T-helper 1 cell treated with Interleukin-12 subunit alpha and Interleukin-12 subunit beta and Interleukin-4 antibody, amounts not matched to agents 30 μg/mL and 1 μg/mL, for 36 hours (primary cell): ENCODE data around the gene FBXW4.

Source experiments
- H3K27ac Mint-ChIP-seq: one replicate; pipeline ENCODE4 v1.8.0; 2021; ENCODE audit warnings: mild to moderate bottlenecking, mixed read lengths
- H3K27me3 Mint-ChIP-seq: one replicate; pipeline ENCODE4 v1.8.0; 2021; ENCODE audit warnings: low read depth, mixed read lengths
- H3K36me3 Mint-ChIP-seq: one replicate; pipeline ENCODE4 v1.8.0; 2021; ENCODE audit warnings: low read depth, mixed read lengths
- H3K4me1 Mint-ChIP-seq: one replicate; pipeline ENCODE4 v1.8.0; 2021; ENCODE audit warnings: low read depth, mixed read lengths
- H3K4me3 Mint-ChIP-seq: one replicate; pipeline ENCODE4 v1.8.0; 2021; ENCODE audit warnings: mild to moderate bottlenecking, moderate library complexity, mixed read lengths
- H3K9me3 Mint-ChIP-seq: one replicate; pipeline ENCODE4 v1.8.0; 2021; ENCODE audit warnings: mixed read lengths

Gene FBXW4

DNA sequence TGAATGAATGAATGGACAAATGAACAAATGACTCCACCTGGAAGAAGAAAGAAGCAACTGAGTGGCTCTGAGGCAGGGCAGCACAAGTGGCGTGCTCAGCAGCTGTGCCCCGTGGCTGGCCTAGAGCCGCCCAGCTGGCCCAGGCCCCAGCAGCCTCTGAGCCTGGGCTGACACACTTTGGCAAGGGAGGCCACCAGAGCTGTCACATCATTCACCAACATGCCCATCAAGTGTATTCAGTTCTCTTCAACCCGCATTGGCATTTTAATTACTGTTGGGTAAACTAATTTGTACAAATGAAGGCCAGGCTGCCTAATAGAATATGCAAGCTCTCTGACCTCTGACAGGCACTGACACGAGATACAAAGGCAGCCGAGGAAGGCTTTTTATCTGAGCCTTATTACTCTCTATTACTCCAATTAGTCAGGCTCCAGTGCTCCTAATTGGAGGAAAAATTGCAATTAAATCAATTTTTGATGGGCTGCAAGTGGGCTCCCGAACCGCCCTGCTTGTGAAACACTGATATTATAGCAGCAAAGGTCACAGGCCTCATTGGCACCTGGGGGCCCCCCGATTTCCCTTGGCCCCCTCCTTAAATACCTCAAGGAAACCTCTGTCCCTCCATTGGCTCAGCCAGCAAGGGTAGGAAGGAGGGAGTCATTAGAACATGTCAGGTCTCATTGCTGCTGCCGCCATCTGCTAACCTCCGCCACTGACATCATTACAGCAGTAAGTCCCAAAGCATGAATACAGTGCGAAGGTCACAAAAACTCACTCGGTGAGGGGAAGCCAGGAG lies 64.9 kb downstream of the FBXW4 start:
- peaks cover 6% of the 10 kb centered on the region for H3K36me3 Mint-ChIP-seq
- no peak overlapping the region for H3K4me3 Mint-ChIP-seq
- H3K27me3 Mint-ChIP-seq, result no peaks in the 10 kb centered on the region
- H3K9me3 Mint-ChIP-seq, result no peaks in the 10 kb centered on the region
- peaks cover 2% of the 10 kb centered on the region for H3K4me1 Mint-ChIP-seq
- no peak overlapping the region for H3K27ac Mint-ChIP-seq

- H3K36me3 Mint-ChIP-seq, result peaks cover 19% of the 10 kb centered on the region
These were observed 69.1 kb downstream of the FBXW4 start for GRCh38 chr10:101625821-101626412.

DNA sequence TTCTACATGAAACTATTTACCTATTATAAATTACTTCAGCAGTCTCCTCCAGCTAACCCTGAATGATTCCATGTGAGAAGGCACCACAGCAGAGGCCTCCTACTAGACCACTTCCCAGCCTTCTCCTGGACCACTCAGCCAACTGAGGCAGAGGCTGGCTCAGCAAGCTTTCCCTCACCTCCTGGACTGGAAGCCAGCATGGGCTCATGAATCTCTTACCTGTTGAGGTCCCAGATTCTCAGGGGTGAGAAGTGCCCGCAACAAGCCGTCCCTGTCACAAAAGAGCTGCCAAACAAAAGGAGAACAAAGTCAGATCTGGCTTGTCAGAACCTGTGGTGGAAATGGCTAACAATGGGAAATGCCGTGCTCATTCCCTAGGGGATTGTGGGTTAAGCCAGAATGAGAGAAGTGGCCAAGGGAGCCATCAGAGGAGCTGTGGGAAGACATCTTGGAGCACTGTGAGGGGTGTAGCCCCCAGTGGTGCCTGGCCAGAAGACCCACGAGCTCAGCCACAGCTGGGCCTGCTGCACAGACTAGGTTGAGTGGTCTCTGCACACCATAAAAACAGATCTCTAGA lies 70.4 kb downstream of the FBXW4 start:
- Mint-ChIP-seq H3K27me3 (no peaks in the 10 kb centered on the region), H3K4me1 (peaks cover 2% of the 10 kb centered on the region), H3K36me3 (peaks cover 19% of the 10 kb centered on the region), H3K27ac (no peak overlapping the region), H3K4me3 (no peak overlapping the region), H3K9me3 (no peaks in the 10 kb centered on the region)

More at GRCh38 chr10:101625821-101626412, 69.1 kb downstream of the FBXW4 start:
- peaks cover 2% of the 10 kb centered on the region for H3K4me1 Mint-ChIP-seq
- H3K9me3 Mint-ChIP-seq, result no peaks in the 10 kb centered on the region
- H3K4me3 Mint-ChIP-seq, result no peak overlapping the region
- H3K27ac Mint-ChIP-seq, result no peak overlapping the region
- H3K27me3 Mint-ChIP-seq, result no peaks in the 10 kb centered on the region

DNA sequence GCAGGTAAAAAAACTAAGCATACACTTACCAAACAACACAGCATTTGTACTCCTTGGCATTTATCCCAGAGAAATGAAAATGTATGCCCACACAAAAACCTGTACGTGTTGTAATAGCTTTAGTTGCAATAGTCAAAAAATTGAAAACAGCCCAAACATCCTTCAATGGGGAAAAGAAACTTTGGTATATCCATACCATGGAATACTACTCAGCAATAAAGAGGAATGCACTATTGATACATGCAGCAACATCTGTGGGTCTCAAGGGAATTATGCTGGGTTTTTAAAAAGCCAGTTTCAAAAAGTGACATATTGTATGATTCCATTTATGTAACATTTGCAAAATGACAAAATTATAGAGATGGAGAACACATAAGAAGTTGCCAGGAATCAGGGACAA lies 71.4 kb downstream of the FBXW4 start:
- Mint-ChIP-seq H3K27me3 (no peaks in the 10 kb centered on the region), H3K9me3 (no peaks in the 10 kb centered on the region), H3K4me1 (peaks cover 2% of the 10 kb centered on the region), H3K36me3 (peaks cover 19% of the 10 kb centered on the region), H3K27ac (no peak overlapping the region), H3K4me3 (no peak overlapping the region)

- Mint-ChIP-seq H3K9me3 (no peaks in the 10 kb centered on the region), H3K27ac (no peak overlapping the region), H3K4me1 (no peaks in the 10 kb centered on the region), H3K4me3 (no peak overlapping the region), H3K27me3 (no peaks in the 10 kb centered on the region), H3K36me3 (peaks cover 20% of the 10 kb centered on the region)
These were observed 75.0 kb downstream of the FBXW4 start for GRCh38 chr10:101619983-101620382.

- H3K4me3 Mint-ChIP-seq, result no peak overlapping the region
- no peaks in the 10 kb centered on the region for H3K4me1 Mint-ChIP-seq
- H3K27ac Mint-ChIP-seq, result no peak overlapping the region
- no peaks in the 10 kb centered on the region for H3K27me3 Mint-ChIP-seq
- no peaks in the 10 kb centered on the region for H3K9me3 Mint-ChIP-seq
- H3K36me3 Mint-ChIP-seq, result peaks cover 20% of the 10 kb centered on the region
These were observed 76.1 kb downstream of the FBXW4 start for GRCh38 chr10:101618871-101619270.

DNA sequence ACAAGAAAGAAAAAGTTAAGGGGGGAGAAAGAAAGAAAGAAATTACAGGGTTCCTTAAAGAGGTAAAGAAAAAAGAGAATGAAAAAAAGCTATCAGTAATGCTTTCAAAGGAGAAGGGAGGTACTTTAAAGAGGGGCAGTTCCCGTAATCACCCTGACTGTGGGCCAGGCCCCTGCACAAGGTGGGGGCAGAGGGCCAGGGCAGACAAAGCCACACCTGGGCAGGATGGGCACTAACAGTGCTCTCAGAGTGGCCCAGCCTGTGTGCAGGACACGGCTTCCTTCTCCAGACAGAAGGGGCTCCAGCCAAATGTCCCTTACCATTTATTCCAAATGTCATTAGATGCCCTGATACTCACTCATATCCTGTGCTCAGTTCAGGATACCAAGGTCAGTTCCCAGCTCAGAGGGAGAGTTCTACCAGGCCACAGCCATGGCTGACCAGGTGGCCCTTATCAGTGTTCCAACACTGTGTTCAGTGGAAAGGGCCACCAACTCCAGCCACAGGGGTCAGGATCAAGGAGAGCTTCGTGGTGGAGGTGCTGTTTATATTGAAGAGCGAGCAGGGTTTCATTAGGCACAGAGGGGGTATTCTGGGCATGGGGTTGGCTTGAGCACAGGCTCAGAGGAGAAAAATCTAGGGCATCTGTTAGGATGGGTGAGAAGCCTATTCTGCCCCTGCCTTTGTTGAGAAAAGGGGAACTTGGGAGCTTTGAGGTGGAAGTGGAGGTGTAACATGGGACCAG lies 77.0 kb downstream of the FBXW4 start:
- Mint-ChIP-seq H3K4me3 (no peak overlapping the region), H3K27ac (peak overlapping the region; percentile 29), H3K27me3 (no peaks in the 10 kb centered on the region), H3K36me3 (peaks cover 16% of the 10 kb centered on the region), H3K9me3 (no peaks in the 10 kb centered on the region), H3K4me1 (no peaks in the 10 kb centered on the region)

- H3K27me3 Mint-ChIP-seq, result no peaks in the 10 kb centered on the region
- peaks cover 13% of the 10 kb centered on the region for H3K36me3 Mint-ChIP-seq
- H3K27ac Mint-ChIP-seq, result no peak overlapping the region
These were observed 77.7 kb downstream of the FBXW4 start for GRCh38 chr10:101617102-101617823.

DNA sequence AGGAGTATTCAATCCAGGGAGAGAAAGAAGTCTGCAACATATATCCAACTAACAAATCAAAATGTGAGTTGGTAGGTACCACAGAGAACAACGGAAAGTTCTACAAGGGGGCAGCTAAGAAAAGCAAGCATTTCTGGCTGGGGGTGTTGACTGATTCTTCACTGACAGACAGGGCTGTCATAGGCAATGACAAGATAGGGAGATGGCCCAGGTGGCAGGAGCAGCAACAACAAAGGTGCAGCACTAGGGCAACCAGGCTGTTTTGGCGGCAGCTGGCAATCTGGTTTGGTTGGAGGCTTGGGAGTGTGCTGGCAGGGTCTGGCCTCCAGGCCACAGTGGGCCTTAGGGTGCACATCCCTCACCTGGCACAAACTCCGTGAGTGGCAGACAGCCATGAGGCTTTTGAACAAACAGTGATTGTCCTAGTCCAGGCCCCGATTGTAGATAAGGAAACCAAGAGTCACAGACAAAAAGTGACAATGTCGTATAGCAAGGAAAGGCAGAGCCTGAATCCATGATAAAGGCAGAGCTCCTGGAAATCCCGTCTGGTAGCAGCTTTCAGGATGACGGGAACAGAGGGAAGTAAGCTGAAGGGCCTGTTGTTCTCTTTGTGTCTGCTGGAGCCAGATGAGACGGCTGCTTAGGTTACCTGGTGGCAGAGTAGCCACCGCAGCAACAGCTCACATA lies 78.4 kb downstream of the FBXW4 start:
- Mint-ChIP-seq H3K4me1 (peaks cover 3% of the 10 kb centered on the region), H3K27ac (no peak overlapping the region), H3K9me3 (no peaks in the 10 kb centered on the region), H3K36me3 (peaks cover 10% of the 10 kb centered on the region), H3K4me3 (no peak overlapping the region), H3K27me3 (no peaks in the 10 kb centered on the region)

More at GRCh38 chr10:101617102-101617823, 77.7 kb downstream of the FBXW4 start:
- no peaks in the 10 kb centered on the region for H3K4me1 Mint-ChIP-seq
- no peak overlapping the region for H3K4me3 Mint-ChIP-seq
- no peaks in the 10 kb centered on the region for H3K9me3 Mint-ChIP-seq

- H3K4me1 Mint-ChIP-seq, result peaks cover 7% of the 10 kb centered on the region
- no peaks in the 10 kb centered on the region for H3K27me3 Mint-ChIP-seq
- no peak overlapping the region for H3K27ac Mint-ChIP-seq
- H3K9me3 Mint-ChIP-seq, result no peaks in the 10 kb centered on the region
- H3K36me3 Mint-ChIP-seq, result peaks cover 10% of the 10 kb centered on the region
- no peak overlapping the region for H3K4me3 Mint-ChIP-seq
These were observed 79.3 kb downstream of the FBXW4 start for GRCh38 chr10:101615525-101616116.

- no peak overlapping the region for H3K4me3 Mint-ChIP-seq
- H3K27me3 Mint-ChIP-seq, result no peaks in the 10 kb centered on the region
- H3K27ac Mint-ChIP-seq, result no peak overlapping the region
- H3K4me1 Mint-ChIP-seq, result peaks cover 7% of the 10 kb centered on the region
- no peaks in the 10 kb centered on the region for H3K9me3 Mint-ChIP-seq
- peaks cover 10% of the 10 kb centered on the region for H3K36me3 Mint-ChIP-seq
These were observed 80.1 kb downstream of the FBXW4 start for GRCh38 chr10:101614663-101615524.

DNA sequence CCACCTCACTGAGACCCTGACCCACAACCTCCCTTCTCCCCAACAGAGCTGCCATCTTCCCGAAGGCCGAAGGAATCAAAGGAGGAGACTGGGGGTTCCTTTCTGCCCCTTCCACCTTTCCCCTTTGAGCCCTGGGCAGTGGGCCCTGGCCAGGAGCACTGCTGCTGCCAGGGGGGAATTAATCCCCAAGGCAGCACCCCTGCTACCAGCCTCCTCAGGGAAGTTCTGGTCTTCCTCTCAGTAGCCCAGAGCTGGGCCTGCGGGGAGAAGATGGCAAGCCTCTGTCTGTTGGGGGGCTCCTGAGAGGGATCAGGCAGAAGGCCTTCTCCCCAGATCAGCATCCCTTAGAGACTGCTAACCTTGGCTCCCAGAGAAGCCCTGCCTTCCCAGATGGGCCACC lies 81.3 kb downstream of the FBXW4 start:
- Mint-ChIP-seq H3K27me3 (no peaks in the 10 kb centered on the region), H3K4me3 (no peak overlapping the region), H3K9me3 (no peaks in the 10 kb centered on the region), H3K27ac (no peak overlapping the region), H3K36me3 (peaks cover 18% of the 10 kb centered on the region), H3K4me1 (peaks cover 8% of the 10 kb centered on the region)

DNA sequence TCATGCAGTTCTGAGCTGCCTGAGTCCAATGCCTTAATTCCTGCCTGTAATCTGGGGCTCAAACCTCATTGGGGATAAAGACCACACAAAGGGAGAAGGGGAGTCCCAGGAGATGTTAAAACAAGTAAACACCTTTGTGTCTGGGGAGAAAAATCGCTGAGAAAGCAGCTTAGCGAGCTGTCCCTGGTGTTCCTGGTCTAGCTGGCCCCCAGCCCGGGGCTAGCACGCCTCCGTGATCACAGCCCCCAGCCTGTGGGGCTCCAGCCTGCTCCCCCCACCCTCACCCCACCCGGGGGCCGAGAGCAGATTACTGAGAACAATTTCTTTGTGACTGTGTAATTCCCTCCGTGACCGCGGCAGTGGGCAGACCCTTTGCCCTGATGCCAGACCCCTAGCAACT lies 82.1 kb downstream of the FBXW4 start:
- Mint-ChIP-seq H3K27ac (no peak overlapping the region), H3K9me3 (no peaks in the 10 kb centered on the region), H3K4me3 (no peak overlapping the region), H3K36me3 (peaks cover 15% of the 10 kb centered on the region), H3K4me1 (peaks cover 8% of the 10 kb centered on the region), H3K27me3 (no peaks in the 10 kb centered on the region)
